ENCODE measurements around the gene OR10AD1.

DNA sequence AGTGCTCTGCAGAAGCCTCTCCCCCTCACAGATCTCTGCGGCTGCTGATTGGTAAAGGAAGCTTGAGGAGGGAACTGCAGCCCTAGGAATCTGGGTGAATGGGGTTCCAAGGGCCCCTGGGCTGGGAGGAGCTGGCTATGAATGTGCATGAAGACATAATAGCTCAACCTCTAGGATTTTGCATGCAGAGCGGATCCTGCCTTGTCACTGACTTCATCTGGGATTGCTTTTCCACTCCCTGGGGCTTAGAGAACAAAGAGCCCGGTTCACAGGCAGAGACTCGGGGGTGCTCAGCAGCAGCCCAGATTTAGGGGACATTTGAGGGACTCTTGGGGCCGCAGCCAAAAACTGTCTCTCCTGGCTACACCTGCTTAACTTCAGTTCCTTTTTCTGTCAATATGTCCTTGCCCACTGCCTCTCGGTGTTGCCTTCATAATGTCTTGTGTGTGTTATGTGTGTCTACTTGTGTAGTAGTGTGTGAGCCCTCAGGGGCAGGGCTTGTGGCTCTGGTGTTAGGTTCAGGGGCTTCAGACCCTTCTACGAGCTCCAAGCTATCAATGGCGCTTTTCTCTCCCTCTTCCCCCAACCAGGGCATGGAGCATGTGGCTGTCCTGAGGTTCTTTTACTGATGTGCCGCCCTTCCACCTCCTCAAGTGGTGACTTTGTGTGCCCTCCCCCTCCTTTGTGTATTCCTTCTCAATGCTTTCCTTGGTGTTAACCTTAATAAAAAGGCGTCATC lies 17.7 kb downstream of the OR10AD1 start:
- TF ChIP-seq, protein P1, sequence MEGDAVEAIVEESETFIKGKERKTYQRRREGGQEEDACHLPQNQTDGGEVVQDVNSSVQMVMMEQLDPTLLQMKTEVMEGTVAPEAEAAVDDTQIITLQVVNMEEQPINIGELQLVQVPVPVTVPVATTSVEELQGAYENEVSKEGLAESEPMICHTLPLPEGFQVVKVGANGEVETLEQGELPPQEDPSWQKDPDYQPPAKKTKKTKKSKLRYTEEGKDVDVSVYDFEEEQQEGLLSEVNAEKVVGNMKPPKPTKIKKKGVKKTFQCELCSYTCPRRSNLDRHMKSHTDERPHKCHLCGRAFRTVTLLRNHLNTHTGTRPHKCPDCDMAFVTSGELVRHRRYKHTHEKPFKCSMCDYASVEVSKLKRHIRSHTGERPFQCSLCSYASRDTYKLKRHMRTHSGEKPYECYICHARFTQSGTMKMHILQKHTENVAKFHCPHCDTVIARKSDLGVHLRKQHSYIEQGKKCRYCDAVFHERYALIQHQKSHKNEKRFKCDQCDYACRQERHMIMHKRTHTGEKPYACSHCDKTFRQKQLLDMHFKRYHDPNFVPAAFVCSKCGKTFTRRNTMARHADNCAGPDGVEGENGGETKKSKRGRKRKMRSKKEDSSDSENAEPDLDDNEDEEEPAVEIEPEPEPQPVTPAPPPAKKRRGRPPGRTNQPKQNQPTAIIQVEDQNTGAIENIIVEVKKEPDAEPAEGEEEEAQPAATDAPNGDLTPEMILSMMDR (optimal IDR thresholded peaks at IDR 0.05 in 1 of 3, IDR thresholded peaks at IDR 0.05 in 1 of 3, conservative IDR thresholded peaks at IDR 0.05 in 1 of 3; ENCODE audit: extremely low read depth in 1 of 3, insufficient read depth in 2 of 3, low read length in 3 of 3) = no peak
- no peak for TF ChIP-seq EZH2 (IDR thresholded peaks at IDR 0.05; ENCODE audit: low read length)

Measured in keratinocyte (primary cell).